ENCODE data around the gene BORCS5.

BORCS5 gene

DNA sequence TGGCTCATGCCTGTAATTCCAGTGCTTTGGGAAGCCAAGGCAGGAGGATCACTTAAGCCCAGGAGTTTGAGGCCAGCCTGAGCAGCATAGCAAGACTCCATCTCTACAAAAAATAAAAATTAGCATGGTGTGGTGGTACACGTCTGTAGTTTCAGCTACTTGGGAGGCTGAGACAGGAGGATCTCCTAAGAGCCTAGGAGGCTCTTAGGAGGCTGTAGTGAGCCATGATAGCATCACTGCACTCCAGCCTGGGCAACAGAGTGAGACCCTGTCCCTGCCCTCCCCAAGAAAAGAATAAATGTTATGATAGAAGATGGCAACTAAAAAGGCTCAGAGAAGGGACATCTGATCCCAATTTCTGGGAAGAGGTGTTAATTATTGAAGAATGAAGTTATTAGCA is 3.6 kb upstream of the BORCS5 start:
- DNase-seq (ENCODE audit: low read depth in 1 of 2, low spot score in 1 of 2): no peak
- H3K27ac ChIP-seq (replicated peaks): no peak overlapping the region
- TF ChIP-seq GABPA (IDR thresholded peaks at IDR 0.05; ENCODE audit: low read depth) (no peak), POLR2AphosphoS5 (IDR thresholded peaks at IDR 0.05; ENCODE audit: low read depth) (no peak), SPI1 (IDR thresholded peaks at IDR 0.05; ENCODE audit: borderline replicate concordance, low read depth) (no peak)
- TF ChIP-seq, protein P1, sequence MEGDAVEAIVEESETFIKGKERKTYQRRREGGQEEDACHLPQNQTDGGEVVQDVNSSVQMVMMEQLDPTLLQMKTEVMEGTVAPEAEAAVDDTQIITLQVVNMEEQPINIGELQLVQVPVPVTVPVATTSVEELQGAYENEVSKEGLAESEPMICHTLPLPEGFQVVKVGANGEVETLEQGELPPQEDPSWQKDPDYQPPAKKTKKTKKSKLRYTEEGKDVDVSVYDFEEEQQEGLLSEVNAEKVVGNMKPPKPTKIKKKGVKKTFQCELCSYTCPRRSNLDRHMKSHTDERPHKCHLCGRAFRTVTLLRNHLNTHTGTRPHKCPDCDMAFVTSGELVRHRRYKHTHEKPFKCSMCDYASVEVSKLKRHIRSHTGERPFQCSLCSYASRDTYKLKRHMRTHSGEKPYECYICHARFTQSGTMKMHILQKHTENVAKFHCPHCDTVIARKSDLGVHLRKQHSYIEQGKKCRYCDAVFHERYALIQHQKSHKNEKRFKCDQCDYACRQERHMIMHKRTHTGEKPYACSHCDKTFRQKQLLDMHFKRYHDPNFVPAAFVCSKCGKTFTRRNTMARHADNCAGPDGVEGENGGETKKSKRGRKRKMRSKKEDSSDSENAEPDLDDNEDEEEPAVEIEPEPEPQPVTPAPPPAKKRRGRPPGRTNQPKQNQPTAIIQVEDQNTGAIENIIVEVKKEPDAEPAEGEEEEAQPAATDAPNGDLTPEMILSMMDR (IDR thresholded peaks at IDR 0.05; ENCODE audit: insufficient read depth, low read length): no peak
- TF ChIP-seq, protein P2, sequence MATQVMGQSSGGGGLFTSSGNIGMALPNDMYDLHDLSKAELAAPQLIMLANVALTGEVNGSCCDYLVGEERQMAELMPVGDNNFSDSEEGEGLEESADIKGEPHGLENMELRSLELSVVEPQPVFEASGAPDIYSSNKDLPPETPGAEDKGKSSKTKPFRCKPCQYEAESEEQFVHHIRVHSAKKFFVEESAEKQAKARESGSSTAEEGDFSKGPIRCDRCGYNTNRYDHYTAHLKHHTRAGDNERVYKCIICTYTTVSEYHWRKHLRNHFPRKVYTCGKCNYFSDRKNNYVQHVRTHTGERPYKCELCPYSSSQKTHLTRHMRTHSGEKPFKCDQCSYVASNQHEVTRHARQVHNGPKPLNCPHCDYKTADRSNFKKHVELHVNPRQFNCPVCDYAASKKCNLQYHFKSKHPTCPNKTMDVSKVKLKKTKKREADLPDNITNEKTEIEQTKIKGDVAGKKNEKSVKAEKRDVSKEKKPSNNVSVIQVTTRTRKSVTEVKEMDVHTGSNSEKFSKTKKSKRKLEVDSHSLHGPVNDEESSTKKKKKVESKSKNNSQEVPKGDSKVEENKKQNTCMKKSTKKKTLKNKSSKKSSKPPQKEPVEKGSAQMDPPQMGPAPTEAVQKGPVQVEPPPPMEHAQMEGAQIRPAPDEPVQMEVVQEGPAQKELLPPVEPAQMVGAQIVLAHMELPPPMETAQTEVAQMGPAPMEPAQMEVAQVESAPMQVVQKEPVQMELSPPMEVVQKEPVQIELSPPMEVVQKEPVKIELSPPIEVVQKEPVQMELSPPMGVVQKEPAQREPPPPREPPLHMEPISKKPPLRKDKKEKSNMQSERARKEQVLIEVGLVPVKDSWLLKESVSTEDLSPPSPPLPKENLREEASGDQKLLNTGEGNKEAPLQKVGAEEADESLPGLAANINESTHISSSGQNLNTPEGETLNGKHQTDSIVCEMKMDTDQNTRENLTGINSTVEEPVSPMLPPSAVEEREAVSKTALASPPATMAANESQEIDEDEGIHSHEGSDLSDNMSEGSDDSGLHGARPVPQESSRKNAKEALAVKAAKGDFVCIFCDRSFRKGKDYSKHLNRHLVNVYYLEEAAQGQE (IDR thresholded peaks at IDR 0.05; ENCODE audit: insufficient replicate concordance, low read depth): no peak
- no peaks in the 10 kb centered on the region for H3K27me3 ChIP-seq (ENCODE audit: insufficient read depth, poor library complexity, severe bottlenecking)
- no peak overlapping the region for H3K4me3 ChIP-seq (replicated peaks; ENCODE audit: insufficient read depth, low read length)

DNA sequence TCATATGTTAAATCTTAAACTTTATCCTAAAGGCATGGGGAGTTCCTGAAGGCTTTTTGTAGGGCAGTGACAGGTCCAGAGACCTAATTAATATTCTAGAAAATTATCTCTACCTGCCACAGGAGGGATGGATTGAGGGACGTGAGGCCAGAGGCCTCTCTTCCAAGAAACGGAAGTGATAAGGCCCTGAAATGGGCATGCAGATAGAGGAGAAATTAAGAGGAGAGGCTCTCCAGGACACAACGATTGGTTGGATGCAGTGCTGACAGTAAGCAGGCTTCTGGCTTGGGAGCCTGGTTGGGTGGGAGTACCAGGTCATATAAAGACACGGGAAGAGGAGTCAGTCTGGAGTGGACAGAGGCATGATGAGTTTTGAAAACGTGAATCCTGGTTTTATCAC is 3.1 kb upstream of the BORCS5 start:
- TF ChIP-seq POLR2AphosphoS5 (IDR thresholded peaks at IDR 0.05; ENCODE audit: low read depth): no peak
- TF ChIP-seq, protein P1 (IDR thresholded peaks at IDR 0.05; ENCODE audit: insufficient read depth, low read length): no peak
- no peak for TF ChIP-seq GABPA (IDR thresholded peaks at IDR 0.05; ENCODE audit: low read depth)
- TF ChIP-seq, protein P2 (IDR thresholded peaks at IDR 0.05; ENCODE audit: insufficient replicate concordance, low read depth): no peak
- no peak for TF ChIP-seq SPI1 (IDR thresholded peaks at IDR 0.05; ENCODE audit: borderline replicate concordance, low read depth)
- H3K4me3 ChIP-seq (replicated peaks; ENCODE audit: insufficient read depth, low read length): no peak overlapping the region
- no peak overlapping the region for H3K27ac ChIP-seq (replicated peaks)
- DNase-seq (ENCODE audit: low read depth in 1 of 2, low spot score in 1 of 2): no peak
- no peaks in the 10 kb centered on the region for H3K27me3 ChIP-seq (ENCODE audit: insufficient read depth, poor library complexity, severe bottlenecking)

DNA sequence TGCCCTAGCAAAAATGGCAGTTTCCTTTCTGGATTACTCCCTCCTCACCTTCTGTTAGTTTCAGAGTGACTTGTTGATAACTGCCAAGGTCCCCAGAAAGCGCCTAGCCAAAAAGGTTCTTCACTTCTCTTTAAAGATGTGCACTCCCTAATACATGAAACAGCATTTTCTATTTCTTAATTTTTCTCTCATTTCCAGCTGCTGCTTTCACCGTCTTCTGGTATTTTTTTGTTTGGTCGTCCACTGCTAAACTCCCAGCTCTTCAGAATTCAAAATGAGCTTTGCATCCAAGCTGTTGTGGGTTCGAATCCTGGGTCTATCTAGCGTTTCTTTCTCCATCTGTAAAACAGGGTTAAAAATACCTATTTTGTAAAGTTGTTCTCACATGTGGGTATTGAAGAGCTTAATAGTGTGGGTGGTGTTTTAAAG is 397 bp upstream of the BORCS5 start:
- TF ChIP-seq, protein P1 (IDR thresholded peaks at IDR 0.05; ENCODE audit: insufficient read depth, low read length): no peak
- TF ChIP-seq GABPA (IDR thresholded peaks at IDR 0.05; ENCODE audit: low read depth) (no peak), SPI1 (IDR thresholded peaks at IDR 0.05; ENCODE audit: borderline replicate concordance, low read depth) (no peak), POLR2AphosphoS5 (IDR thresholded peaks at IDR 0.05; ENCODE audit: low read depth) (no peak)
- TF ChIP-seq, protein P2 (IDR thresholded peaks at IDR 0.05; ENCODE audit: insufficient replicate concordance, low read depth): no peak
- DNase-seq (ENCODE audit: low read depth in 1 of 2, low spot score in 1 of 2): no peak

More for the DNA sequence above, 397 bp upstream of the BORCS5 start:
- H3K27ac ChIP-seq (replicated peaks): peak overlapping the region; percentile 98
- H3K4me3 ChIP-seq (replicated peaks; ENCODE audit: insufficient read depth, low read length): peak overlapping the region; percentile 31
- no peaks in the 10 kb centered on the region for H3K27me3 ChIP-seq (ENCODE audit: insufficient read depth, poor library complexity, severe bottlenecking)

Measured in HL-60 (cell line).